ENCODE data around the gene PRCD.

The PRCD gene

DNA sequence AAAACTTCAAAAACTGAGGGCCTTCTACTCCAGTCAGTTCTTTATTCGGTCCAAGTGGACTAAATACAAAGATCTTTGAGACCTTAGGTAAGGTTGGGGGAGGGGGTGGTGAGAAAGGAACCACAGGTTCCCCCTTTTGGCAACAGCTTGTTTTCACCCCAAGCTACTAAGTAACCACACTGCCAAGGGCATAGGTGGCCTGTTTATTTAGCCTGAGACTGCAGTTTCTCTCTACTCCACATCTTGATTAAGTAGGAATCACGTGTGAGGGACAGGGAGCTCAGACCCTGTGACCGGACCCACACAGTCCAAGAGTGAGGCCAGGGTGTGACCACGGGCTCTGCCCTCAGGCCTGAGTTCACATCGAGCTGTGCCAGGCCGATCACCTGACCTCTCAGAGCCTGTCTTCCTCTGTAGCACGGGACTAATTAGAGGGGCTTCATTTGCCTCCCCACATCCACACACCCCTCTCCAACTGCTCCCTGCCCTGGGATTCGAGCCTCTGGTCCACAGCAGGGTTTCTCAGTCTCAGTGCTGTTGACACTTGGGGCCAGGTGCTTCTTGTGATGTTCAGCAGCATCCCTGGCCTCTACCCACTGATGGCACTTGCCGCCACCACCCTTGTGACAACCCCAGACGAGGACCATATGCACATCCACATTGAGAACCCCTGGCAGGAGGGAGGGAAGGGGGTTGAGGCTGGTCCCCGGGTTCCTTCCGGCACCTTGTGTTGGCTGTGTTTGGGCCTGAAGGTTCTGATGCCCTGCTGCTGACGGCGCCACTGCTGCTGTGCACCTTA is 28.0 kb downstream of the PRCD start:
- H3K4me3 ChIP-seq (ENCODE audit: low read length) = no peak overlapping the region
- no peak for DNase-seq (ENCODE audit: low read depth)
- TF ChIP-seq, protein P1, sequence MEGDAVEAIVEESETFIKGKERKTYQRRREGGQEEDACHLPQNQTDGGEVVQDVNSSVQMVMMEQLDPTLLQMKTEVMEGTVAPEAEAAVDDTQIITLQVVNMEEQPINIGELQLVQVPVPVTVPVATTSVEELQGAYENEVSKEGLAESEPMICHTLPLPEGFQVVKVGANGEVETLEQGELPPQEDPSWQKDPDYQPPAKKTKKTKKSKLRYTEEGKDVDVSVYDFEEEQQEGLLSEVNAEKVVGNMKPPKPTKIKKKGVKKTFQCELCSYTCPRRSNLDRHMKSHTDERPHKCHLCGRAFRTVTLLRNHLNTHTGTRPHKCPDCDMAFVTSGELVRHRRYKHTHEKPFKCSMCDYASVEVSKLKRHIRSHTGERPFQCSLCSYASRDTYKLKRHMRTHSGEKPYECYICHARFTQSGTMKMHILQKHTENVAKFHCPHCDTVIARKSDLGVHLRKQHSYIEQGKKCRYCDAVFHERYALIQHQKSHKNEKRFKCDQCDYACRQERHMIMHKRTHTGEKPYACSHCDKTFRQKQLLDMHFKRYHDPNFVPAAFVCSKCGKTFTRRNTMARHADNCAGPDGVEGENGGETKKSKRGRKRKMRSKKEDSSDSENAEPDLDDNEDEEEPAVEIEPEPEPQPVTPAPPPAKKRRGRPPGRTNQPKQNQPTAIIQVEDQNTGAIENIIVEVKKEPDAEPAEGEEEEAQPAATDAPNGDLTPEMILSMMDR (conservative IDR thresholded peaks at IDR 0.05; ENCODE audit: low read depth, low read length) = no peak

DNA sequence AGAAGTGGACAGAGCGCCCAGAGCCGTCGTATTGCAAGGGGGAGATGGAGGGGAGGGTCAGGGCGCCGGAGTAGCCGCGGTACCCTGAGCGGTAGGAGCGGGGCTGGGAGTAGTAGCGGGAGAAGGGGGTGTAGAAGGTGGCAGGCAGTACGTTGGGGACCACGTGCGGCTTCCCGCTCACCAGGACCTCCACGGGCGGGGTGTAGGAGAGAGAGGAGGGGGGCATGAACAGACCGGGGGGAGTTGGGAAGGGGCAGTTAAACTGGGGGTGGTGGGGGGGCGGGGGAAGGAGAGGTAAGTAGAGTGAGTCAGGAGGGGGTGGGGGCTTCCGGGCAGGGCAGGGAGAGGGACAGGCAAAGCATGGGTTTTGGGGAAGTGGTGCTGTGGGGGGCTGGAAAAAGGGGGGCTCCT is 29.0 kb downstream of the PRCD start:
- TF ChIP-seq, protein P1 (conservative IDR thresholded peaks at IDR 0.05; ENCODE audit: low read depth, low read length) = no peak
- no peak for DNase-seq (ENCODE audit: low read depth)

DNA sequence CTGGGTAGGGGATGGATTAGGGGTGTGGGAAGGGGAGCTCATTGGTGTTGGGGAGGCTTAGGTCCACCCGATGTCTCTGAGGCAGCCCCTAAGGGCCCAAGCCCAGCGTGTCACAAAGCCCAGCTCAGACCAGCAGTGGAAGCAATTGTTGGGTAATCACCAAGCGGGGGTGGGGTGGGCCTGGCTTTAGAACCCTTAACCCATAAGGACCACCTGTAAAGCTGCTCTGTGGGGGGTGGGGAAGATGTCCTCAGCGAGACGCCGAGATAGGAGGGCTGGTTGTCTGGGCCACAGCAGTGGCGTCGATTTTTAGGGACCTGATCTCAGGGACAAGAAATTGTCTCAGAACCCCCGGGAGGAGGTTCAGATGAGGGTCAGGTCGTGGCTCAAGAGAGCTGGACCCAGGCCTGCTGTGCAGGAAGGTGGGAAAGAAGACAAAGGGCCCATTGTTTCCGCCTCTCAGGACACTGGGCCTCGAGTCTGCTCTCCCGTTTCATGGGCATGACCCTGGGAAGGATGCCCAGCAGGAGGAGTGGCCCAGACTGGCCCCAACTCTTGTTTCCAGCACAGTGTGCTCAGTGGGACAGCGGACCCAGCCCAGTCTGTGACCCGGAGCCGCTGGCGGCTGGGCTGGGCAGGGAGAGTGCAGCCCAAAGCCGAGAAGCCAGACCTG is 29.9 kb downstream of the PRCD start:
- H3K4me3 ChIP-seq (ENCODE audit: low read length) = no peak overlapping the region
- no peak for DNase-seq (ENCODE audit: low read depth)

More for the DNA sequence above, 29.0 kb downstream of the PRCD start:
- no peak overlapping the region for H3K4me3 ChIP-seq (ENCODE audit: low read length)

DNA sequence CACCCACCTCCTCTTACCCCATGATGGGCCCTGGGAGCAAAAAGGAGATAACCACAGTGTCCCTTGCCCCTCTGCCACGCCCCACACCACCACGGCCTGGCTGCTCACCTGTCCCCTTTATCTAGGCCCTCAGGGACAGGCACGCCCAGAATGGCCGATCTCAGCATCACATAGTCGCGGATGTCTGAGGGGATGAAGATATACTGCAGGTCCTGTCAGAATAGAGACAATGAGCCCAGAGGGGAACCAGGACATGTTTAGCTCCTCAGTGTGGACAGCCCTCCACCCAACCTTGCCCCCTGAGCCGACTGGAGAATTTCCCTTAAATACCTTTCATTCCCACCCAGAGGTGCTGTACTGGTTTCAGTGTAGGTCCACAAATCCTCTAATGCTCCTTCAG is 30.6 kb downstream of the PRCD start:
- TF ChIP-seq, protein P1 (conservative IDR thresholded peaks at IDR 0.05; ENCODE audit: low read depth, low read length) = no peak
- no peak overlapping the region for H3K4me3 ChIP-seq (ENCODE audit: low read length)
- no peak for DNase-seq (ENCODE audit: low read depth)

More for the DNA sequence above, 29.9 kb downstream of the PRCD start:
- TF ChIP-seq, protein P1 (conservative IDR thresholded peaks at IDR 0.05; ENCODE audit: low read depth, low read length) = no peak

GRCh38 chr17:76570877-76571471 is 31.1 kb downstream of the PRCD start:
- no peak for DNase-seq (ENCODE audit: low read depth)
- no peak overlapping the region for H3K4me3 ChIP-seq (ENCODE audit: low read length)
- TF ChIP-seq, protein P1 (conservative IDR thresholded peaks at IDR 0.05; ENCODE audit: low read depth, low read length) = no peak

- H3K4me3 ChIP-seq (ENCODE audit: low read length) = no peak overlapping the region
- no peak for DNase-seq (ENCODE audit: low read depth)
Observed at GRCh38 chr17:76572201-76572910, 32.5 kb downstream of the PRCD start.

More at GRCh38 chr17:76572201-76572910, 32.5 kb downstream of the PRCD start:
- TF ChIP-seq, protein P1 (conservative IDR thresholded peaks at IDR 0.05; ENCODE audit: low read depth, low read length) = no peak
